Measurements from ENCODE around the gene ZNF148.

ZNF148 gene

DNA sequence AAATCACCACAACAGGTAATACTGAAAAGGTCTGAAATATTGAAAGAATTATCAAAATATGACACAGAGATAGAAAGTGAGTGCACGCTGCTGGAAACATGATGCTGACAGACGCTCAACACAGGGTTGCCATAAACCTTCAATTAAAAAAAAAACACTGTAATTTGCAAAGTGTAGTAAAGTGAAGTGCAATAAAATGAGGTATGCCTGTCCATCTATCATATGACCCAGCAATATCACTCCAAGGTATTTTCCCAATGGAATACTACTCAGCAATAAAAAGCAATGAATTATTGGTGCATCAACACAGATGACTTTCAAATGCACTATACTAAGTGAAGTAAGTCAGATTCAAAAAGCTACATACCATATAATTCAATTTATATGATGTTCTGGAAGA is 115.0 kb downstream of the ZNF148 start:
- DNase-seq, result no peak
- no peak for TF ChIP-seq GATA1 (IDR thresholded peaks at IDR 0.05; ENCODE audit: low read depth, low read length)
- TF ChIP-seq POLR2A (IDR thresholded peaks at IDR 0.05; ENCODE audit: low read length), result no peak

- TF ChIP-seq POLR2A (IDR thresholded peaks at IDR 0.05; ENCODE audit: low read length), result no peak
- TF ChIP-seq GATA1 (IDR thresholded peaks at IDR 0.05; ENCODE audit: low read depth, low read length), result no peak
- no peak for DNase-seq
Measured at GRCh38 chr3:125257536-125257935, 117.6 kb downstream of the ZNF148 start.

DNA sequence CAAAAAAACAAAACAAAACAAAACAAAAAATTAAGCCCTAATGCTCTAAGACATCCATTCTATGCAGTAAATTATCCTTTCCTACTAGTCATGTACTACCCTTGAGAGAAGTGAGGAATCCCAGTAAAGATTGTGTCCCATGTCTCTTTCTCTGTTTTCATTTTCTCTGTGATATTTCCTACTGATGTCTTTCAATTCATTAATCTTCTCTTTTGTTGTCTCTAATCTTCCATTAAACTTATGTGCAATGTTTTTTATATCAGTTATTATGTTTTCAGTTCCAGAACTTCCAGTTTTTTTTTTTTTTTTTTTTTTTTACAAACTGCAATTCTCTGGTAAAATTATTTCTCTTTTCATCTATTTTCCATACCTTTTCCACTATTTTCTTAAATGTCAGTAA is 118.5 kb downstream of the ZNF148 start:
- TF ChIP-seq POLR2A (IDR thresholded peaks at IDR 0.05; ENCODE audit: low read length) (no peak), GATA1 (IDR thresholded peaks at IDR 0.05; ENCODE audit: low read depth, low read length) (no peak)
- no peak for DNase-seq

DNA sequence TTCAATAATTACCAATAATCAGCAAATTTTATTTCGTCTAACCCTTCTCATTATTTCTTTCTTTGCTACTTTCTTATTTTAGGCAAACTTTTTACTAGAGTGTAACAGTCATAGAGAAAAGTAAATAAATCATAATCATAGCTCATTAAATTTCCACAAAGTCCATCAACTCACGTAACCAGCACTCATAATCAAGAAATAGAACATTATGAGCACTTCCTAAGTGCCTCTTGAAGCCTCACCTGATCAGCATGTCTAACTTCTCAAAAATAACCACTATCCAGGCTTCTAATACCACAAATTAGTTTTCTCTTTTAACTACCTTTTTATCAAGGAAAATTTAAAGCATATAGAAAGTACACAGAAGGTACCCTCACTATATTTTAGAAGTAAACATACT is 124.2 kb downstream of the ZNF148 start:
- DNase-seq, result no peak

GRCh38 chr3:125246237-125246636 is 128.9 kb downstream of the ZNF148 start:
- TF ChIP-seq GATA1 (IDR thresholded peaks at IDR 0.05; ENCODE audit: low read depth, low read length) (no peak), POLR2A (IDR thresholded peaks at IDR 0.05; ENCODE audit: low read length) (no peak)
- DNase-seq, result no peak

More for the DNA sequence above, 124.2 kb downstream of the ZNF148 start:
- TF ChIP-seq GATA1 (IDR thresholded peaks at IDR 0.05; ENCODE audit: low read depth, low read length), result no peak
- no peak for TF ChIP-seq POLR2A (IDR thresholded peaks at IDR 0.05; ENCODE audit: low read length)

- DNase-seq, result no peak
- no peak for TF ChIP-seq POLR2A (IDR thresholded peaks at IDR 0.05; ENCODE audit: low read length)
- TF ChIP-seq GATA1 (IDR thresholded peaks at IDR 0.05; ENCODE audit: low read depth, low read length), result no peak
Measured at GRCh38 chr3:125245521-125245920, 129.6 kb downstream of the ZNF148 start.

DNA sequence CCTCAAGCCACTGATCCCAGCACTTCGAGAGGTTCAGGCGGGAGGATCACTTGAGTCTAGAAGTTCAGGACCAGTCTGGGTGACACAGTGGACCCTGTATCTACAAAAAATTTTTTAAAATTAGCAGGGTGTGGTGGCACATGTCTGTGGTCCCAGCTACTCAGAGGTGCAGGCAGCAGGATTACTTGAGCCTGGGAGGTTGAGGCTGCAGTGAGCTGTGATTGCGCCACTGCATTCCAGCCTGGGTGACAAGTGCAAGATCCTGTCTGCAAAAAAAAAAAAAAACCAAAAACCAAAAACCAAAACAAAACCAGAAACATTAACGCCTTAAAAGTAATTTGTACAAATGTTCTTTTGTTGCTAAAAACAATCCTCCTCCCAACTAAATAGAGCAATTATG is 134.6 kb downstream of the ZNF148 start:
- DNase-seq, result no peak
- TF ChIP-seq POLR2A (IDR thresholded peaks at IDR 0.05; ENCODE audit: low read length), result no peak
- TF ChIP-seq GATA1 (IDR thresholded peaks at IDR 0.05; ENCODE audit: low read depth, low read length), result no peak

- TF ChIP-seq GATA1 (IDR thresholded peaks at IDR 0.05; ENCODE audit: low read depth, low read length) (no peak), POLR2A (IDR thresholded peaks at IDR 0.05; ENCODE audit: low read length) (no peak)
Measured at GRCh38 chr3:125239266-125239665, 135.9 kb downstream of the ZNF148 start.

DNA sequence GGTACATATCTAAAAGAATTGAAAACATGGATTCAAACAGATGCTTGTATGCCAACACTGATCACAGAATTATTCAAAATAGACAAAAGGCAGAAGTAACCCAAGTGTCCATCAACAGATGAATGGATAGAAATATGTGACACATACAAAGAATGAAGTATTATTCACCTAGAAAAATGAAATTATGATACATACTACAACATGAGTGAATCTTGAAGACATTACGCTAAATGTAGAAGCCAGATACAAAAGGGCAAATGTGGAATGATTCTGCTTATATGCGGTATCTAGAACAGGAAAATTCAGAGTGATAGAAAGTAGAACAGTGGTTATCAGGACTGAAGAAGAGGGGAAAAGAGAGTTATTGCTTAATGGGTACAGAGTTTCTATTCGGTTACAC is 136.4 kb downstream of the ZNF148 start:
- TF ChIP-seq GATA1 (IDR thresholded peaks at IDR 0.05; ENCODE audit: low read depth, low read length) (no peak), POLR2A (IDR thresholded peaks at IDR 0.05; ENCODE audit: low read length) (no peak)
- DNase-seq, result no peak

More at GRCh38 chr3:125239266-125239665, 135.9 kb downstream of the ZNF148 start:
- no peak for DNase-seq

DNA sequence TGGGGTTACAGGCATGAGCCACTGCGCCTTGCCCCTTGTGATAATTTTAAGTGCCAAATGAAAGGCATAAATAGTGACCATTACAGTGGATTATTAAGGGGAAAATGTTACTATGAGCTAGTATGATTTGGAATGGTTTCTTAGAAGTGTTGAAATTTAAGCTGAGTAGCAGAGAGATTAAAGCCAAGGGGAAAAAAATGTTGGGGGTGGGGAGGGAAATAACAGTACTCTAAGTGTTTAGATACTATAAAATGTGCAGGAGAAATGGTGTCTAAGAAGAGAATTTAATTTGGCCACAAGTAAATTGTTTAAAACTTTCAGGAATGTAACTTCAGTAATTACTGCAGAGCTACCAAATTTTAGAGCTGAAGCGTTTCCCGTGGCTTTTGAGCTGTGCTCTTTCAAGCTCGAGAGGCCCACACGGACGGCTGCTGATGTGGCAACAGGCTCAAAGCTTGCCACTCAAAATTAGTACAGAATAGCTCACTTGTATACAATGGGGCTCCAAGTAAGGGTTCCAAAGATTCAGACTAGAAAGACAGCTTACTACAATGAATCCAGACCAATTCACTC is 138.7 kb downstream of the ZNF148 start:
- no peak for DNase-seq
- no peak for TF ChIP-seq POLR2A (IDR thresholded peaks at IDR 0.05; ENCODE audit: low read length)
- TF ChIP-seq GATA1 (IDR thresholded peaks at IDR 0.05; ENCODE audit: low read depth, low read length), result no peak

GRCh38 chr3:125234831-125235230 is 140.3 kb downstream of the ZNF148 start:
- DNase-seq, result no peak
- no peak for TF ChIP-seq POLR2A (IDR thresholded peaks at IDR 0.05; ENCODE audit: low read length)

GRCh38 chr3:125232401-125232800 is 142.7 kb downstream of the ZNF148 start:
- no peak for TF ChIP-seq POLR2A (IDR thresholded peaks at IDR 0.05; ENCODE audit: low read length)
- TF ChIP-seq GATA1 (IDR thresholded peaks at IDR 0.05; ENCODE audit: low read depth, low read length), result no peak
- DNase-seq, result no peak

DNA sequence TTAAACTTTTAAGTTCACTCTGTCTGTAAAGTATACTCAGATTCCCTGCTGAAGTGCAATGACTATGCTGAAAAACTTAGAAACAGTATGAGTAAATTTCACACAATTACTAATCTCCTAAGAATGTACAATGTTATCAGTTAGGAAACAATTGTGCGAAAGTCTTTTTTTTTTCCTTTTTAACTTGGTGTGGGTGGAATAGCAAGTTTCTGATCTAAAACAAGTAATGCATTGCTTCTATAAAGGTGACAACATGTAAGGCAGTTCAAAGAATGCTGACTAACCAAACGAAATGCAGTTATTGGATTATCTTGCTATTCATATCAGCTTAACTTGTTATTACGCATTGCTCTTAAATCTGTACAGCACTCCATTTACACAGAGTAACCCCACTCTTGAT is 143.2 kb downstream of the ZNF148 start:
- no peak for DNase-seq
- TF ChIP-seq GATA1 (IDR thresholded peaks at IDR 0.05; ENCODE audit: low read depth, low read length), result no peak
- no peak for TF ChIP-seq POLR2A (IDR thresholded peaks at IDR 0.05; ENCODE audit: low read length)

DNA sequence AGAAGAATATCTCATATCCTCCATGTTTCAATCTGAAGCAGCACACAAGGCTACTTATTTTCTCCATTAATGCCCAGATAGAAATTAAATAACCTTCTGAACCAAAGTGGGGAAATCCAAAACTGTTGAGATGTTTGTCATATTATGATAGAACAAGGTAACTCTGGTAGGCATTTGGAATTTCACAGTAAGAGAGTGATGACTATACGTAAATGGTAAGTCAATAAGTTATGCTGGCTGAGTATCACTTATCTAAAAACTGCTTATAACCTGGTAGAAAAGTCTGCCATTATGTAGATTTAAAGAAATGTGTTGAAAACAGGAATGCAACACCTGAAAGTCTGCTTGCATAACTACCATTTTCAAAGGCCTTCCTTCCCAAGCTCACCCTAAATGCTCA is 145.4 kb downstream of the ZNF148 start:
- no peak for DNase-seq
- TF ChIP-seq GATA1 (IDR thresholded peaks at IDR 0.05; ENCODE audit: low read depth, low read length) (no peak), POLR2A (IDR thresholded peaks at IDR 0.05; ENCODE audit: low read length) (no peak)

GRCh38 chr3:125229168-125229567 is 146.0 kb downstream of the ZNF148 start:
- no peak for TF ChIP-seq POLR2A (IDR thresholded peaks at IDR 0.05; ENCODE audit: low read length)
- TF ChIP-seq GATA1 (IDR thresholded peaks at IDR 0.05; ENCODE audit: low read depth, low read length), result no peak
- no peak for DNase-seq

DNA sequence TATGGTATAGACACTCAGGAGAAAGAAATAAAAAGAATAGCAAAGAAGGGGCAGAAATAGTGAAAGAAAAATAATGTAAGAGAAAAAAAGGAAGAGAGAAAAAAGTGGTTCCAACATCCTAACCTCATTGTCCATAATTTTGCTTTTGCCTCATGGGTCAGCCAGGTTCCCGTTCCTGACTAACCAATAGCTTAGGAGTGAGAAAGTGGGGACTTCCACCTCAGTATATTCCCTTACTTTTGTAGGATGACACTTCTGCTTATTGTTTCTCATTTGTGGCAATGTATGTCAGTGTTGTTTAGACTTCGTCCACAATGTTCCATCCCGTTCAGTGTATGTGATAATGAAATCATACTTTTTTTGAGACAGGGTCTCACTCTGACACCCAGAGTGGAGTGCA is 153.3 kb downstream of the ZNF148 start:
- DNase-seq, result no peak
- TF ChIP-seq GATA1 (IDR thresholded peaks at IDR 0.05; ENCODE audit: low read depth, low read length), result no peak
- TF ChIP-seq POLR2A (IDR thresholded peaks at IDR 0.05; ENCODE audit: low read length), result no peak

Data from erythroblast (primary cell).